HG03135 (cell line): Measurements from ENCODE around the gene MRPS23.
"Not testable (repeated sequence)": the region's sequence is repeated elsewhere in the genome, so short reads cannot be mapped to it uniquely, and the experiment has no call there.

Experiments
- ATAC-seq: cut with Tn5 transposase; IDR thresholded peaks from one replicate; pipeline ENCODE4 v1.9.1; 2021; ENCODE audit warnings: mild to moderate bottlenecking, moderate library complexity; ENCODE audit not compliant: unreplicated experiment

MRPS23 gene

GRCh38 chr17:57864273-57864672 lies 14.4 kb upstream of the MRPS23 start:
- ATAC-seq, result no peak

GRCh38 chr17:57862694-57863667 lies 13.1 kb upstream of the MRPS23 start:
- ATAC-seq, result no peak

GRCh38 chr17:57861790-57862693 lies 12.2 kb upstream of the MRPS23 start:
- ATAC-seq, result no peak

GRCh38 chr17:57861000-57861789 lies 11.4 kb upstream of the MRPS23 start:
- no peak for ATAC-seq

DNA sequence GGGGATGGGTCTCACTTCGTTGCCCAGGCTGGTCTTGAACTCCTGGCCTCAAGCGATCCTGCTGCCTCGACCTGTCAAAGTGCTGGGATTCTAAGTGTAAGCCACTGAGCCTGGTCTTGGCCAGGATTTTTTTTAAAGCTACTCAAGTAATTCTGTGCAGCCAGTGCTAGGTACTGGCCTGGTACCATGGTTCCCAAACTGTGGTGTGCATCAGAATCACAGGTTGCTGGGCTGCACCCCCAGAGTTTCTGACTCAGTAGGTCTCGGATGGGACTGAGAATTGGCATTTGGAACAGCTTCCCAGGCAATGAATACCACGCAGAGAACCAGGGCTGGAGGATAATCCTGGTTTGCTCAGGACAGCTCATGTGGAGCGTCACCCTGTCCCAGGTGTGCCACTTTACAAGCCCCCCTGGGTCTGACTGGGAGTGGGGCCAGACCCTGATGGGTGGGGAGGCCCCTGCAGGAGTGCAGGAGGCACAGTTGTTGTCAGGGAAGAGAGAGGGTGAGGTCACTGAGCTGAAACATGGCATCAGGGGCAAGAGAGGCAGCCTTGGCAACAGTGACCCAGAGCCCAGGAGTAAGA lies 10.7 kb upstream of the MRPS23 start:
- ATAC-seq, result no peak

- no peak for ATAC-seq
Observed at GRCh38 chr17:57859601-57860413, 10.0 kb upstream of the MRPS23 start.

GRCh38 chr17:57858838-57859237 lies 9.0 kb upstream of the MRPS23 start:
- no peak for ATAC-seq

GRCh38 chr17:57856792-57857620 lies 7.2 kb upstream of the MRPS23 start:
- no peak for ATAC-seq

- no peak for ATAC-seq
Observed at GRCh38 chr17:57855391-57856035, 5.7 kb upstream of the MRPS23 start.

GRCh38 chr17:57853695-57854094 lies 3.9 kb upstream of the MRPS23 start:
- ATAC-seq, result no peak

DNA sequence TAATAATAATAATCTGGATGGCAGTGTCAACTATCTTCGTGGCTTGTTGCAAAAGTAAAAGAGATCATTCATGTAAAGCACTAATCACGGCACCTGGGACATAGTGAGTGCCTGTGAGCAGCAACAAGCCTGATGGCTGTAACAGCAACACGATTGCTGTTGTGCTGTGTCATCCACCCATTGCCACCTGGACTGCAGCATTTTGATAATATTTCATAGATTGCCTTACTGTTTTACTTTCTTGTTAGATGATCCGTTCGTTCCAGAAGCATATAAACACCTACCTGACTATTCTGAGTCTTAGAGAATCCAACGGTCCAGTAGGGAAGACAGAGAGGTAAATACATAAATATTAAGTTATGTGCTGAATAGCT lies 3.1 kb upstream of the MRPS23 start:
- no peak for ATAC-seq

GRCh38 chr17:57852092-57852954 lies 2.5 kb upstream of the MRPS23 start:
- no peak for ATAC-seq

DNA sequence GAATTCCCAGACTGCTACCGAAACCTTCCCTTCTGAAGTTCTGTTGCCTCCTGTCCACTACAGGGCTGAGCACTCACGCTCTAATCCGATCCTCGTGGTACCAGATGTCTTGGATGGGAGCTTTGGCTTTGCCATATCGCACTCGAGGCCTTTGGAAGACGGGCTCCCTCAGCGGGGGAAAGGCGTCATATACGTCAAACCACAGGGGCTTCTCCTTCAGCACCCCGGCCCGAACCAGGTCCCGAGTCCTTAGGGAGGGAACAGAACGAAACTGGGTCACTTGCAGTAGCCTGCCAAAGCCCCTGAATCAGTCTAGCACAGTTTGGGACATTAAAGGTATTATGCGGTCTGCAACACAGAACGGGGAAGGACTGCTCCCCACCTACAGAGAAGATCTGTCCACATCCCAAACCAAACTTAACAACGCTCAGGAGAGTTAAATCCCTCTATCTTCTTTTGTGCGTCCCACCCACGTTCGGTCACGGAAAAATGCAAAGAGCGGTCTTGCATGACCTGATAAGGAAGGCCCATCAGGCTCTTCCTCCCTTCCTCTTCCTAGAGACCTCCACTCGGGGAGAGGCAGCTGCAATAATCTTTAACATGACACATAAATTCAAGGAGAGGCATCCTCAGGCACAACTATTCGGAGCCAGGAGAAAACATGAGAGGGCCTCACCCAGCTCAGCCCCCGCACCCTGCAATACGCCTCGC lies 526 bp downstream of the MRPS23 start:
- peak; percentile 28 for ATAC-seq

- not testable (repeated sequence) for ATAC-seq
Observed at GRCh38 chr17:57846056-57846945, 3.5 kb downstream of the MRPS23 start.

DNA sequence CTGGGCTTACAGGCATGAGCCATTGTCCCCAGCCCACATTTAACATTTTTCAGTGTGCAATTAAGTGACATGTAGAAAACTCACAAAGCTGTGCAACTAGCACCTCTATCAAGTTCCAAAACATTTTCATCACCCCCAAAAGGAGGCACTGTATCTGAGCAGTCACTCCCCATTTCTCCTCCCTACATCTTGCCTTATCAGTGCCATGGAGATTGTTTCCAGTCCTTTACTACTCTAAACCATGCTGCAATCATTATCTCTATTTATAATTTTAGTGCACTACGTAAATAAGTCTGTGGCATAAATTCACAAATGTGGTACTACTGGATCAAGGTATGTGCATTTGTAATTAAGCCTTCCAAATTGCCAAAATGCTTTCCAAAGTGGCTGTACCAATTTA lies 7.6 kb downstream of the MRPS23 start:
- no peak for ATAC-seq

DNA sequence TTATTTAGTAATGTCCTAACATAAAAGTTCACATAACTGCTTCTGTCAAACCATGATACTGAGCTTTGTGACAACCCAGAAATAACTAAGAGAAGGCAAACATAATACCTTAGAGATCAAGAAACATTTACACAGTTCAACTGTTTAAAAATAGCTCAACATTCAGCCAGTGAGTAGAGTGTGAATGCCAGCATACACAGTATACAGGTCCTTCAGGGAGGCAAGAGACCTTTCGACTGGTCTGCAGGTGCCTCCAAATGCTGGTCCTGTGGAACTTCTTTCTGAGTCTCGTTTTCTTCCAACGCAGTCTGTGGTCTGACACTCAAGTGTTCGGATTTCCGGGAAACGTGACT lies 10.3 kb downstream of the MRPS23 start:
- ATAC-seq, result no peak
